C4-2B (cell line): ENCODE measurements around the gene SEZ6.

ENCODE experiments used
- ZFX ChIP-seq: fragments of 450-650 bp; IDR thresholded peaks from 2 replicates; pipeline ENCODE4 v1.6.1; 2017
- TF ChIP-seq, protein P1 (sequence below): fragments of 450-650 bp; conservative IDR thresholded peaks from 2 replicates; pipeline ENCODE4 v1.5.1; 2017; ENCODE audit warnings: mild to moderate bottlenecking

DNA sequence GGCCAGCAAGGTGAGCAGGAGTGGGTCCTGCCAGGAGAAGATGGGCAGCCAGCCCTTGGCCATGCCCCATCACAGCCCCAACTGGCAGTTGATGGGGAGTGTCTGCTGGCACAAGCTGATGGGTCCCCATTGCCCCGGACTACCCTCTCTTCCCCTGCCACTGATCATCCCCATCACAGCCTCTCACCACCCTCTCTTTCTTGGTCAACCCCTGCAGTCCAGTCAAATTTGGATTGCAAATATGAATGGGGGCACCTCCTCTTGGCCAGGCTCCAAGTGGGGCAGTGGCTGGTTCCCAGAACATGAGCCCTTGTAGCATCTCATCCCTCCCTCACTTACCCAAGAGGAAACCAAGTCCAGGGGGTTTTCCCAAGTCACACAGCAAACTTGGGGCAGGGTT lies 17.4 kb downstream of the SEZ6 start:
- TF ChIP-seq, protein P1, sequence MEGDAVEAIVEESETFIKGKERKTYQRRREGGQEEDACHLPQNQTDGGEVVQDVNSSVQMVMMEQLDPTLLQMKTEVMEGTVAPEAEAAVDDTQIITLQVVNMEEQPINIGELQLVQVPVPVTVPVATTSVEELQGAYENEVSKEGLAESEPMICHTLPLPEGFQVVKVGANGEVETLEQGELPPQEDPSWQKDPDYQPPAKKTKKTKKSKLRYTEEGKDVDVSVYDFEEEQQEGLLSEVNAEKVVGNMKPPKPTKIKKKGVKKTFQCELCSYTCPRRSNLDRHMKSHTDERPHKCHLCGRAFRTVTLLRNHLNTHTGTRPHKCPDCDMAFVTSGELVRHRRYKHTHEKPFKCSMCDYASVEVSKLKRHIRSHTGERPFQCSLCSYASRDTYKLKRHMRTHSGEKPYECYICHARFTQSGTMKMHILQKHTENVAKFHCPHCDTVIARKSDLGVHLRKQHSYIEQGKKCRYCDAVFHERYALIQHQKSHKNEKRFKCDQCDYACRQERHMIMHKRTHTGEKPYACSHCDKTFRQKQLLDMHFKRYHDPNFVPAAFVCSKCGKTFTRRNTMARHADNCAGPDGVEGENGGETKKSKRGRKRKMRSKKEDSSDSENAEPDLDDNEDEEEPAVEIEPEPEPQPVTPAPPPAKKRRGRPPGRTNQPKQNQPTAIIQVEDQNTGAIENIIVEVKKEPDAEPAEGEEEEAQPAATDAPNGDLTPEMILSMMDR, result no peak
- no peak for TF ChIP-seq ZFX
